Measurements from ENCODE around the gene SIRPB1.
A peak's percentile ranks its signal among the peaks of the same experiment; 100 is the strongest.
"Not testable (repeated sequence)": the region's sequence is repeated elsewhere in the genome, so short reads cannot be mapped to it uniquely, and the experiment has no call there.

SIRPB1 gene

DNA sequence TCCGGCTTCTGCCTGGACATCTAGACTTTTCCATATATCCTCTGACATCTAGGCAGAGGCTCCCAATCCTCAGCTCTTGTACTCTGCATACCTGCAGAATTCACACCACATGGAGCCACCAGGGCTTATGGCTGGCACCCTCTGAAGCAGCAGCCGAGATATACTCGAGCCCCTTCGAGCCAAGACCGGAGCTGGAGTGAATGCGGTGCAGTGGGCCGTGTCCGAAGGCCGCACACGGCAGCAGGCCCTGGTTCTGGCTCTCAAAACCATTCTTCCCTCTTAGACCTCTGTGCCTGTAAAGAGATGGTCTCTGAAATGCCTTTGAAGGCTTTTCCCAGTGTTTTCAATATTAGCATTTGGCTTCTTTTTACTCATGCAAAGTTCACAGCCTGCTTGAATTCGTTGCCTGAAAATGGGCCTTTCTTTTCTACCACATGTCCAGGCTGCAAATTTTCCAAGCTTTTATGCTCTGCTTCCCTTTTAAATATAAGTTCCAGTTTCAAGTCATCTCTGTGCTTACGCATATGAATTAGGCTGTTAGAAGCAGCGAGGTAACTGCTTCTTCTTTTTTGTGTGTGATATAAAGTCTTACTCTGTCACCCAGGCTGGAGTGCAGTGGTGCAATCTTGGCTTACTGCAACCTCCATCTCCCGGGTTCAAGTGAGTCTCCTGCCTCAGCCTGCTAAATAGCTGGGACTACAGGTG is 3.8 kb upstream of the SIRPB1 start:
- TF ChIP-seq, protein P1, sequence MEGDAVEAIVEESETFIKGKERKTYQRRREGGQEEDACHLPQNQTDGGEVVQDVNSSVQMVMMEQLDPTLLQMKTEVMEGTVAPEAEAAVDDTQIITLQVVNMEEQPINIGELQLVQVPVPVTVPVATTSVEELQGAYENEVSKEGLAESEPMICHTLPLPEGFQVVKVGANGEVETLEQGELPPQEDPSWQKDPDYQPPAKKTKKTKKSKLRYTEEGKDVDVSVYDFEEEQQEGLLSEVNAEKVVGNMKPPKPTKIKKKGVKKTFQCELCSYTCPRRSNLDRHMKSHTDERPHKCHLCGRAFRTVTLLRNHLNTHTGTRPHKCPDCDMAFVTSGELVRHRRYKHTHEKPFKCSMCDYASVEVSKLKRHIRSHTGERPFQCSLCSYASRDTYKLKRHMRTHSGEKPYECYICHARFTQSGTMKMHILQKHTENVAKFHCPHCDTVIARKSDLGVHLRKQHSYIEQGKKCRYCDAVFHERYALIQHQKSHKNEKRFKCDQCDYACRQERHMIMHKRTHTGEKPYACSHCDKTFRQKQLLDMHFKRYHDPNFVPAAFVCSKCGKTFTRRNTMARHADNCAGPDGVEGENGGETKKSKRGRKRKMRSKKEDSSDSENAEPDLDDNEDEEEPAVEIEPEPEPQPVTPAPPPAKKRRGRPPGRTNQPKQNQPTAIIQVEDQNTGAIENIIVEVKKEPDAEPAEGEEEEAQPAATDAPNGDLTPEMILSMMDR (IDR thresholded peaks at IDR 0.05; ENCODE audit: low read depth, low read length, missing control alignments), result no peak
- no peak overlapping the region for H3K4me3 ChIP-seq (ENCODE audit: low read depth, low read length)
- no peak for DNase-seq (ENCODE audit: low read depth)

DNA sequence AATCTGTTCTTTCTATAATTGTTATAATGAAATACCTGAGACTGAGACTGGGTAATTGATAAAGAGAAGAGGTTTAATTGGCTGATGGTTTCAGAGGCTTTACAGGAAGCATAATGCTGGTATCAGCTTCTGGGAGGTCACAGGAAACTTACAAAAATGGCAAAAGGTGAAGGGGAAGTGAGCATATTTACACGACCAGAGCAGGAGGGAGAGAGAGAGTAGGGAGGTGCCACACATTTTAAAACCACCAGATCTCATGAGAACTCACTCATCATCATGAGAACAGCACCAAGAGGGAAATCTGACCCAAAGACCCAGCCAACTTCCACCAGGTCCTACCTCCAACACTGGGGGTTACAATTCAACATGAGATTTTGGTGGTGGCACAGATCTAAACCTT is 2.6 kb upstream of the SIRPB1 start:
- peak; percentile 24 for DNase-seq (ENCODE audit: low read depth)
- H3K4me3 ChIP-seq (ENCODE audit: low read depth, low read length), result no peak overlapping the region
- TF ChIP-seq, protein P1 (IDR thresholded peaks at IDR 0.05; ENCODE audit: low read depth, low read length, missing control alignments), result no peak

DNA sequence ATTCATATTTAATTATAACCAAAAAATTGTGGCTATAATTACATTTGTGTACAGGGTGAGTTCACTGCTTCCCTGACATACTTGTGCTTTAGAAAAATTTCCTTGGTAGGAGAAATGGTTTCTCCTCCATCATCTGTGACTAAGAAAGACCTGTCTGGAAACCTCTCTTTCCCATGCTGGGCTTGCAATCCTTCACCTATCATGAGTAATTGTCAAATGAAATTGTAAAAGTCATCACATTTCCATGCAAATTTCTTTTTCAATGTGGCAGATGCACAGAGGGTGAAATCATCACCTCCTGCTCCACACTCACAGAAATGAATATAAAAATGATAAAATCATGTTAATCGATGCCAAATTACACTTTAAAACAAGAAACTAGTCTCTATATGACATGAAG is 1.5 kb upstream of the SIRPB1 start:
- no peak overlapping the region for H3K4me3 ChIP-seq (ENCODE audit: low read depth, low read length)
- TF ChIP-seq, protein P1 (IDR thresholded peaks at IDR 0.05; ENCODE audit: low read depth, low read length, missing control alignments), result no peak
- no peak for DNase-seq (ENCODE audit: low read depth)

DNA sequence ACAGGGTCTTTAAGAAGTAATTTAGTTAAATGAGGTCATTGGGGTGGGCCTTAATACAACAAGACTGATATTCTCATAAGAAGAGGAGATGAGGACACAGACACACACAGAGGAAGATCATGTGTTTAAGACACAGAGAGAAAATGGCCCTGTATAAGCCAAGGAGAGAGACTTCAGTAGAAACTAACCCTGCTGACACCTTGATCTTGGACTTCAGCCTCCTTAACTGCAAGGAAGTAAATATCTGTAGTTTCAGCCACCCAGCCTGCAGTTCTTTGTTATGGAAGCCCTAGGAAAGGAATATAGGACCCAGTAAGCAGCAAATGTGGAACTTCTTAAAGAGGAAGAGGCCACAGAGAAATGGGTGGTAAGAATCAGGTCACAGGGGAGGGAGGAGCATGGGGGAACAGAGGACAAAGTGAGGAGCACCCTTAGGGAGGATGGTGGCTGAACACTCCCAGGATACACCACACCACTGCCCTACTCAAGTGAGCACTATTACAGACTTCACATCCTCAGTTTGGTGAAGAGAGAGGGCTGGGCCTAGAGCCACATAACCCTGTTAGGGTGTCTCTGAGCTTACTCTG is 762 bp downstream of the SIRPB1 start:
- H3K4me3 ChIP-seq (ENCODE audit: low read depth, low read length), result no peak overlapping the region

DNA sequence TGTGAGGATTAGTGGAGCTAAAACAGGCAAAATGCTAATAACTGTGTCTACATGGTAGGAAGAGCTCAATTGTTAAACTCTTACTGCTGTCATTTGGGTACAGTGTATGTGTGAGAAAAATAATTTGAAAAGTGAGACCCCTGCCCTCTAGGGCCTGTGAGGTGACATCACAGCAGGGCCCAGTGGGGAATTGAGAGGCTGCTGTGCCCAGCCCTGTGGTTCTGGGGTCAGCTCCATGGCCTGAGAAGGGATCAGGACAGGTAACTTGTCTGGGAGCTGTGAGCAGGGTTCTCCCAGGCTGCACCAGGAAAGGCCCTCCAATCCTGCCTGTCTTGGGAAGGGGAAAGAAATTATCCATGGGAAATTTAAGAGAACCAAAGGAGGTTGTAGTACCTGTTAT is 1.3 kb downstream of the SIRPB1 start:
- TF ChIP-seq, protein P1 (IDR thresholded peaks at IDR 0.05; ENCODE audit: low read depth, low read length, missing control alignments), result no peak
- no peak overlapping the region for H3K4me3 ChIP-seq (ENCODE audit: low read depth, low read length)
- no peak for DNase-seq (ENCODE audit: low read depth)

More for the DNA sequence above, 762 bp downstream of the SIRPB1 start:
- TF ChIP-seq, protein P1 (IDR thresholded peaks at IDR 0.05; ENCODE audit: low read depth, low read length, missing control alignments), result no peak
- DNase-seq (ENCODE audit: low read depth), result no peak

DNA sequence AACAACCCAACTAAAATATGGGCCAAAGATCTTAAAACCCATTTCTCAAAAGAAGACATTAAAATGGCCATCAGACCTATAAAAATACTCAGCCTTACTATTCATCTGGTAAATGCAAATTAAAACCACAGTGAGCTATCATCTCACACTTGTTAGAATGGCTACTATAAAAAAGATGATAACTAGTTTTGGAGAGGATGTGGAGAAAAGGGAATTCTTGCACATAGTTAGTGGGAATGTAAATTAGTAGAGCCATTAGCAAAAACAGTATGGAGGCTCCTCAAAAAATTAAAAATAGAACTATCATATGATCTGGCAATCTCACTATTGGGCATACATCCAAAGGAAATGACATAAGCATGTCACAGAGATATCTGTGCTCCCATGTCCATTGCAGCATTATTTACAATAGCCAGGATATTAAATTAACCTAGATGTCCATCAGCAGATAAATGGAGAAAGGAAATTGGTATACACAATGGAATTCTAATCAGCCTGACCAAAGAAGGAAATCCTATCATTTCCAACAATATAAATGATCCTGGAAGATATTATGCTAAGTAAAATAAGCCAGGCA is 2.9 kb downstream of the SIRPB1 start:
- DNase-seq (ENCODE audit: low read depth), result no peak
- H3K4me3 ChIP-seq (ENCODE audit: low read depth, low read length), result no peak overlapping the region
- TF ChIP-seq, protein P1 (IDR thresholded peaks at IDR 0.05; ENCODE audit: low read depth, low read length, missing control alignments), result no peak

DNA sequence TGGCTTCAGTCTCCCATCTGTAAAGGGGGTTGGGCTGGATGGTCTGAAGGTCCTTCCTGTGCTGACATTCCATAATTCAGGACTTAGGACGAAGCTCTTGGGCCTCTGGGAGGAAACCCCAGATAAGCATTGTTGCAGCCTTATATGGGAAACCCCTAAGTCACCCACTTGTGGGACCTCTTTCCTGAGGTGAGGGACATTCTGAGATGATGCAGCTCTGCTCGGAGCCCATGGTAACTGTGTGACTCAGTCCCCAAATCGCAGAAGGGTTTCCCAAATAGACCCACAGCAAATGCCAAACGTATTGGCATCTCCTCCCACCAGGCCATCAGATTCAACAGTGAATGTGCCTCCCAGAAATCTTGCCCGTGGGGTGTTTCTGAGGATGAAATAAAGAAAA is 9.4 kb downstream of the SIRPB1 start:
- H3K4me3 ChIP-seq (ENCODE audit: low read depth, low read length); DNase-seq (ENCODE audit: low read depth): not testable (repeated sequence)

DNA sequence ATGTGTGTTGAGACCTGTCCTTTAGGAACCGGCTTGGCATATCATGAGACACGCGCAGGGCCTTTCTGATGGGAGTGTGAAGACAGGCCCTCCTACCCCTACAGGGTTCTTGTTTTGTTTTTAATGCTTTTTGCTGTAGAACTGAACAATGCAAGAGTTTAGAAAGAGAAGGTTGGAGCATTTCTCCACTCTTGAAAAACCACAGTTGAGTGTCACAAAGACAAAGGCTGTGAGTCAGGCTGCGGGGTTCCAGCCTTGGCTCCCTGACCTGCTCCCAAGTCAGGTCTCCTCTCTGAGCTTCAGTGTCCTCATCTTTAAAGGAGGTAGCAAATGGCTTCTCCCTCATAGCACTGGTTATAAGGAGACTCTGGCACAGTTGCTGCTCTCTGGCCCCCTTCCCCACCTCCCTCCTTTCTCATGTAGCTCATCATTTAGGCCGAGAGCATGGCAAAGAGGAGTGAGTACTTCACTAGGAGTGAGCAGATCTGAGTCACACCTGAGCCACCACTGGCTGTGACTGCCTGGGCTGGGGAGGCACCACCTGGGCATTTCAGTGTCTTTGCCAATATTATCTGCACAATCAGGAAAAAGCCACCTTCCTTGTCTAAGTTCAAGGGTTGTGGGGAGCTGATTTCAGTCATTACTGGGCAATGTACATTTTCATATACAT is 11.0 kb downstream of the SIRPB1 start:
- not testable (repeated sequence) for DNase-seq (ENCODE audit: low read depth); H3K4me3 ChIP-seq (ENCODE audit: low read depth, low read length)

Measured in GM12864 (cell line).